Osteocyte (in vitro differentiated cells): Measurements from ENCODE around the gene RAC2. TPM values are rescaled to one million over a fixed set of nuclear protein-coding genes. Genes with fewer than 3 reads are reported as not detected.

Experiments used
- DNase-seq: peaks from one replicate; pipeline ENCODE4 v3.0.0; 2021; ENCODE audit warnings: mixed read lengths; ENCODE audit not compliant: unreplicated experiment; ENCODE audit errors: extremely low spot score
- H3K27ac Mint-ChIP-seq: one replicate; pipeline ENCODE4 v1.8.0; 2021; ENCODE audit warnings: mild to moderate bottlenecking, mixed read lengths; ENCODE audit not compliant: unreplicated experiment
- H3K27me3 Mint-ChIP-seq: one replicate; pipeline ENCODE4 v1.8.0; 2021; ENCODE audit warnings: mixed read lengths; ENCODE audit not compliant: unreplicated experiment
- H3K36me3 Mint-ChIP-seq: one replicate; pipeline ENCODE4 v1.8.0; 2021; ENCODE audit warnings: mixed read lengths; ENCODE audit not compliant: unreplicated experiment
- H3K4me1 Mint-ChIP-seq: one replicate; pipeline ENCODE4 v1.8.0; 2021; ENCODE audit warnings: mixed read lengths; ENCODE audit not compliant: unreplicated experiment
- H3K4me3 Mint-ChIP-seq: one replicate; pipeline ENCODE4 v1.8.0; 2021; ENCODE audit warnings: mild to moderate bottlenecking, moderate library complexity, mixed read lengths; ENCODE audit not compliant: unreplicated experiment
- H3K9me3 Mint-ChIP-seq: one replicate; pipeline ENCODE4 v1.8.0; 2021; ENCODE audit warnings: mixed read lengths; ENCODE audit not compliant: unreplicated experiment
- total RNA-seq: library from RNA; stranded (reverse); gene quantifications from 2 replicates; pipeline ENCODE4 v1.2.1, GENCODE V29; 2021
- TF ChIP-seq, protein P1 (sequence below): fragments of 200-600 bp; sonication (generic); IDR thresholded peaks from 2 replicates; pipeline ENCODE4 v1.5.0; 2021; ENCODE audit warnings: antibody characterized with exemption, mild to moderate bottlenecking, moderate library complexity

Gene RAC2
- total RNA-seq, 1 donor from 2014 or later = not detected

GRCh38 chr22:37199760-37200108 lies 44.3 kb downstream of the RAC2 start:
- Mint-ChIP-seq H3K9me3 (no peaks in the 10 kb centered on the region), H3K36me3 (no peaks in the 10 kb centered on the region), H3K27ac (no peak overlapping the region), H3K4me1 (peaks cover 24% of the 10 kb centered on the region), H3K4me3 (peak overlapping the region; percentile 14), H3K27me3 (no peaks in the 10 kb centered on the region)
- DNase-seq = no peak
- TF ChIP-seq, protein P1, sequence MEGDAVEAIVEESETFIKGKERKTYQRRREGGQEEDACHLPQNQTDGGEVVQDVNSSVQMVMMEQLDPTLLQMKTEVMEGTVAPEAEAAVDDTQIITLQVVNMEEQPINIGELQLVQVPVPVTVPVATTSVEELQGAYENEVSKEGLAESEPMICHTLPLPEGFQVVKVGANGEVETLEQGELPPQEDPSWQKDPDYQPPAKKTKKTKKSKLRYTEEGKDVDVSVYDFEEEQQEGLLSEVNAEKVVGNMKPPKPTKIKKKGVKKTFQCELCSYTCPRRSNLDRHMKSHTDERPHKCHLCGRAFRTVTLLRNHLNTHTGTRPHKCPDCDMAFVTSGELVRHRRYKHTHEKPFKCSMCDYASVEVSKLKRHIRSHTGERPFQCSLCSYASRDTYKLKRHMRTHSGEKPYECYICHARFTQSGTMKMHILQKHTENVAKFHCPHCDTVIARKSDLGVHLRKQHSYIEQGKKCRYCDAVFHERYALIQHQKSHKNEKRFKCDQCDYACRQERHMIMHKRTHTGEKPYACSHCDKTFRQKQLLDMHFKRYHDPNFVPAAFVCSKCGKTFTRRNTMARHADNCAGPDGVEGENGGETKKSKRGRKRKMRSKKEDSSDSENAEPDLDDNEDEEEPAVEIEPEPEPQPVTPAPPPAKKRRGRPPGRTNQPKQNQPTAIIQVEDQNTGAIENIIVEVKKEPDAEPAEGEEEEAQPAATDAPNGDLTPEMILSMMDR = peak; percentile 10

GRCh38 chr22:37199103-37199759 lies 44.8 kb downstream of the RAC2 start:
- Mint-ChIP-seq H3K4me1 (peaks cover 24% of the 10 kb centered on the region), H3K27ac (peak overlapping the region; percentile 83), H3K36me3 (no peaks in the 10 kb centered on the region), H3K4me3 (peak overlapping the region; percentile 85), H3K9me3 (no peaks in the 10 kb centered on the region), H3K27me3 (no peaks in the 10 kb centered on the region)
- TF ChIP-seq, protein P1 = peak; percentile 98
- peak; percentile 100 for DNase-seq

GRCh38 chr22:37198258-37199102 lies 45.6 kb downstream of the RAC2 start:
- DNase-seq = peak; percentile 93
- Mint-ChIP-seq H3K4me1 (peaks cover 24% of the 10 kb centered on the region), H3K27ac (peak overlapping the region; percentile 83), H3K9me3 (no peaks in the 10 kb centered on the region), H3K27me3 (no peaks in the 10 kb centered on the region), H3K4me3 (peak overlapping the region; percentile 85), H3K36me3 (no peaks in the 10 kb centered on the region)
- TF ChIP-seq, protein P1 = peak; percentile 97

DNA sequence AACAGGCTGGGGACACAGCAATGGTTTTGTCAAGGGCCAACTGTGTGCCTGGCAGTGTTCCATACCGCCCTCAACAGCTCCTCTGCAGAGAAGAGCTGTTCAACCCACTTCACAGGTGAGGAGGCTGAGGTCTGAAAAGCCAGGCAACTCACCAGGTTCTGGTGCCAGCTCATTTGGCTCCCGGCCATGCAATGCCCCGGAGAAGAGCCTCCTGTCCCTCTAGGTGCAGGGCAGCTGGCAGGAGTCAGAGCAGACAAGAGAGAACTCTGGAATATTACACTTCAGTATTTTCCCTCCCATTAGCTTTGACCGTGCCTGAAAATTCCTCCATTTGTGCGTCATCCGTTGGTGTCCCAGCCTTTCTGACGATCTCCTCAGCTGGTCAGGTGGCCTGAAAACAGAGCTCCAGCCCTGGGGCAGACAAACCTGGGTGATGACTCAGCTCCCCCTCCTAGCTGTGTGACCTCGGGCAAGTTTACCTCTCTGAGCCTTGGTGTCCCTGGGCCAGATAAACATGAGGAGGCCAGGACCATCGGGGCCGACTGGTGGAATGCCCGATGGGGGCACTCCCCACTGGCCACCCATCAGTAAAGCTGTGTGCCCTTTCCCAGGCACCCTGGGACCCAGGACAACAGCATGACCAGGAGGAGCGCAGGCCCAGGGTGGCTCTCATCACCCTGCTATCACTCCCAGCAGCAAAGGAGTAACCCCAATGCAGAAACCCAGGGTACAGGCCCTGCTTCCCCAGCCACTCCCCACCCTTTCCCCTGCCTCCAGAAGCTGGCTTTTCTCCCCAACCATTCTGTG lies 46.4 kb downstream of the RAC2 start:
- no peak for DNase-seq

More for the DNA sequence above, 46.4 kb downstream of the RAC2 start:
- Mint-ChIP-seq H3K36me3 (no peaks in the 10 kb centered on the region), H3K9me3 (no peaks in the 10 kb centered on the region), H3K4me3 (peak overlapping the region; percentile 85), H3K4me1 (peaks cover 24% of the 10 kb centered on the region), H3K27ac (peak overlapping the region; percentile 83), H3K27me3 (no peaks in the 10 kb centered on the region)
- TF ChIP-seq, protein P1 = no peak
